Gastrocnemius medialis (tissue), 4 donors: Measurements from ENCODE around the gene WDR73.

Experiments
- CTCF ChIP-seq, 5 experiments: fragments of 450-650 bp in 3 of 5; fragments of 200-600 bp in 2 of 5; sonication (generic) in 2 of 5; IDR thresholded peaks in 4 of 5; conservative IDR thresholded peaks in 1 of 5; 1 replicate in 4 of 5; 2 replicates in 1 of 5; pipeline ENCODE4 v1.5.1; 2016 to 2019; ENCODE audit warnings: antibody characterized with exemption in 5 of 5, mild to moderate bottlenecking in 3 of 5, moderate library complexity in 3 of 5
- POLR2A ChIP-seq, 2 donors: fragments of 450-650 bp; IDR thresholded peaks; one replicate each; pipeline ENCODE4 v1.6.1; 2017; ENCODE audit warnings: antibody characterized with exemption in 2 of 2, mild to moderate bottlenecking in 2 of 2, moderate library complexity in 2 of 2

GRCh38 chr15:84600687-84601554 lies 53.2 kb downstream of the WDR73 start, which contains the start of gene ZSCAN2:
- TF ChIP-seq CTCF (IDR thresholded peaks at IDR 0.05 in 4 of 5, conservative IDR thresholded peaks at IDR 0.05 in 1 of 5) (no peak), POLR2A (IDR thresholded peaks at IDR 0.05) (peak in 1 of 2 donors; percentile 13)
